GM21360 (cell line): ENCODE results near the gene NEAT1.
"Not testable (repeated sequence)": the region's sequence is repeated elsewhere in the genome, so short reads cannot be mapped to it uniquely, and the experiment has no call there.

Source experiments
- ATAC-seq: cut with Tn5 transposase; IDR thresholded peaks from one replicate; pipeline ENCODE4 v1.9.1; 2021; ENCODE audit warnings: mild to moderate bottlenecking, moderate library complexity; ENCODE audit not compliant: unreplicated experiment

The NEAT1 gene

DNA sequence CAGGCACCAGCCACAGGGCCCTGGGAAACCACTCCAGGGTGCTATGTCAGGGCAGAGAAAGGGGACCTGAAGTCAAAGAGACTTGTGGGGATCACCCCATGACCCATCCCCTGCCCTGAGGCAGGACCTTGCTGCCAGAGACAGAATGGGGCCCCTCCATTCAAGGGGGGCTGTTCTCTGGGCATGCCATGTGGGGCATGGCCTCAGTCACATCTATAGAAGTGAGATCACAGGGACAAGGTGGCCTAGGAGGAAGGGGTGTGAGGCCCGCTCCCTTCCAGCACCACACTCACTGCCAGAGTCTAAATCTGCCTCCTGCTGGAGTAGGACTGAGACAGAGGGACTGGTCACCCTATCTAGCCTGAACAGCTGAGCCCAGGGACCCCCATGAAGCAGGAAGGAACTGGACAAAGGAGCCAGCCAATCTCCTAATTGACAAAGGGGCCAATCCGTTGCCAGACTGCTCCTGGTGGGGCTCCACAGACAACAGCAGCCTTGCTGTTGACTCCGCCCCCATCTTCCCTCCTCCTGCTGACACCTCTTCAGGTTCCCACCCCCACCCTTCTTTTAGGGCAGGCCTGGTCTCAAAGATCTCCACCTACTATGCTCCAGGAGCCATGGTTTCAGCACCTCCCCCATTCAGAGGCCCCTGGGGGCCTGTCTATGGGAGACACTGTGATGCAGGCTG, 26.0 kb downstream of the NEAT1 start:
- ATAC-seq, result no peak

DNA sequence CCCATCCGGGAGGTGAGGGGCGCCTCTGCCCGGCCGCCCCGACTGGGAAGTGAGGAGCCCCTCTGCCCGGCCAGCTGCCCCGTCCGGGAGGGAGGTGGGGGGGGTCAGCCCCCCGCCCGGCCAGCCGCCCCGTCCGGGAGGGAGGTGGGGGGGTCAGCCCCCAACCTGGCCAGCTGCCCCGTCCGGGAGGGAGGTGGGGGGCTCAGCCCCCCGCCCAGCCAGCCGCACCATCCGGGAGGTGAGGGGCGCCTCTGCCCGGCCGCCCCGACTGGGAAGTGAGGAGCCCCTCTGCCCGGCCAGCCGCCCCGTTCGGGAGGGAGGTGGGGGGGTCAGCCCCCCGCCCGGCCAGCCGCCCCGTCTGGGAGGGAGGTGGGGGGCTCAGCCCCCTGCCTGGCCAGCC, 28.7 kb downstream of the NEAT1 start:
- not testable (repeated sequence) for ATAC-seq

DNA sequence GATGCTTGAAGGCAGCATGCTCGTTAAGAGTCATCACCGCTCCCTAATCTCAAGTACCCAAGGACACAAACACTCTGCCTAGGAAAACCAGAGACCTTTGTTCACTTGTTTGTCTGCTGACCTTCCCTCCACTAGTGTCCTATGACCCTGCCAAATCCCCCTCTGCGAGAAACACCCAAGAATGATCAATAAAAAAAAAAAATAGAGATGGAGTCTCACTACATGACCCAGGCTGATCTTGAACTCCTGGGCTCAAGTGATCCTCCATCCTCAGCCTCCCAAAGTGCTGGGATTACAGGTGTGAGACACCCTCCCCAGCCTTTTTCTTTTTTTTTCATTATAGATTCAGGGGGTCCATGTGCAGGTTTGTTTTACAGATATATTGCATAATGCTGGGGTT, 29.7 kb downstream of the NEAT1 start:
- ATAC-seq, result not testable (repeated sequence)

DNA sequence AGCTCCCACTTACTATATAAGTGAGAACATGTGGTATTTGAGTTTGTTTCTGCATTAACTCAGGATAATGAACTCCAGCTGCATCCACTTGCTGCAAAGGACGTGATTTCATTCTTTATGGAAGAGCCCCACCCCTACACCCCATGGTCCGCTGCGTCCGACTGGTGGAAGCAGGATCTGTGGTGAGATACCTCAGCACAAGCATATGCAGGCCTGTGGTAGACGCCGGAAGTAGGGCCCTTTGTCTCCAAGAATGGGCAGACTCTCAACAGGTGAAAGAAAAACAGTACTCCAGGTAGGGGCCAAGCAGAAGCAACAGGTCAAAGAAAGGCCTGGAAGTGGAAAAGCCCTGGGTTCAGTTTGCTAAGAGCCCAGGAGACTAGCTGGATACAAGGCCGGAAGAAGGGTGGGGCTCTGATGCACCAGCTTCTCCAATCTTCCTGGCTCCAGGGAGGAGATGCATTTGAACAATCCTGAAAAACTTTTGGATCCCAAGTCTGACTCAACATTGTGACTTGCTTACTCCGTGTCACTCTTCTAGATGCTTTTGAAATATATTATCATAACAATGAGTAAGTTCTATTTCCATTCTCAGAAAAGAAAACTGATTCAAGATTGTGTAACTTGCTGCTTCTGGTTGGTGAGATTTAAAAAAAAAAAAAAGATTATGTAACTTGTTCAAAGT, 30.4 kb downstream of the NEAT1 start:
- no peak for ATAC-seq

DNA sequence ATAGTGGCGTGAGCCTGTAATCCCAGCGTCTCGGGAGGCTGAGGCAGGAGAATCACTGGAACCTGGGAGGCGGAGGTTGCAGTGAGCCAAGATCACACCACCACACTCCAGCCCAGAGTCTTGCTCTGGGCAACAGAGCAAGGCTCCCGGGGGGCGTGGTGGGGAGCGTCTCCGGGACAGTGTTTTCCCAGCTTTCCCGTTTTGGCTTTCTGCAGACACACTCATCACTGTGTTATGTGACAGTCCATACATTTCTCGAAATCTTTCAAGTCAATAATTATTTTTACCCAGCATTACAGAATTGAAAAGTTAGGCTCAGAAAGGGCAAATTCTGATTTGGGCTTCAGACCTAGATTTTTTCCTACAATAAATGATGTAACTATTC, 31.7 kb downstream of the NEAT1 start:
- ATAC-seq, result no peak

DNA sequence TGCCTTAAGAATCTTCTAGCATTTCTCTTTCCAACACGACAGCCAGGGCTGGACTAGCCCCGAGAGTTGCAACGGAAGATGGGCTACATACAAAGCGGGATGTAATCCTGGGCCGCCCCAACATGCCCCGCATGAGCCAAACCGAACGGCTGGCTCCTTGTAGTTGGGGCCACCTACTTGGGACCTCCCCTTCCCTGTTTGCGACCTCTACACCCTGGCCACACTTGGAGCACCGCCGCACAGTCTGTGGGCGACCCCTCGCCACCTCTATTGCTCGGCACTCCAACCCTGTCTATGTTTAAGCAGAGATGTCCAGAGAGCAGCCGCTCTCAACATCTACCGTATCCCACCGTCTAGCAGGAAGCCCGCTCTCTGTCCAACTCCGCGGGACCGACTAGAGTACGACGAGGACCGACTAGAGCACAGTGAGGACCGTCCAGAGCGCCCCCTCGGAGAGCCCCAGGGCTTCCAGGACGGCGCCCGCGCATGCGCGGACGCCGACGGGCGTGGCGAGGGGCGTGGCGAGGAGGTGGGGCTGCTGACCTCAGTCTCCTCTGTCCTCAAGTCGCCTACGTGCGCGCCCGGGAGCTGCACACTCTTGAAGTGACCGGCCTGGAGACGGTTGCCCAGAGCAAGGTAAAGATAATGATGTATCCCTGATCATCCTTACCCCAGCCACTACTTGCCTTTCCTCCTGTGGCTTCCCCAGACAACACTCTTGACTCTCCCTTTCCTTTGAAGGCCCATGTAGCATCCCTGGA, 32.3 kb downstream of the NEAT1 start:
- ATAC-seq, result peak; percentile 71

DNA sequence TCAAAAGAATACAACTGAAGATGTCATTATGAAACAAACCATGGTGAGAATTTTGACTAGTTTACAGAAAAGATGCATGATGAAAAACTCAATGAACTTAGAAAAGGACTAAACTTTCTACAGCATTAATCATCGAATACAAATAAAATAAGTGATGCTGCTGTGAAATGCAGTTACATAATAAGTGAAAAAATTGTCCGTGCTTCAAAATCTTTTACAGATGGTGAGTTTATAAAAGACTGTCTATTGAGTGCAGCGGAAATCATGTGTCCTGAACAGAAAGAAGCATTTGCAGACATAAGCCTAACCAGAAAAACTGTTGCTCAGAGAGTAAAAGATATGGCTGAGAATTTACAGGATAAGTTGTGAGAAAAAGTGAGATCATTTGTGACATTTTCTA, 33.8 kb downstream of the NEAT1 start:
- no peak for ATAC-seq

DNA sequence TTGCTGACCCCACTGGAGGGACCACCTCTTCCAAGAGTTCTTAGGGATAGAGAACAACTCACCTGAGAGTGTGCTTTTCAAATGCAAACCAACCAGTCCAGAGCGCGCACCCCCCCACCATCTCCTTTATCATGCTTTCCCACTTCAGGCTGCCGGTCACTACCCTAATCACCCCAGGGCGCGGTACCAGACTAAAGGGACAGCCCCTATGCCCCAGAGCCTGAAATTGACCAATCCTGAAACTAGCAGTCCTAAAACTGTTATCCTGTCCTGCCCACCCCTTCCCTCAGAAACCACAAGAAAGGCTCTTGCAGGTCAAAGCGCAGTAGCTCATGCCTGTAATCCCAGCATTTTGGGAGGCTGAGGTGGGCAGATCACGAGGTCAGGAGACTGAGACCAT, 37.0 kb downstream of the NEAT1 start:
- ATAC-seq, result no peak

DNA sequence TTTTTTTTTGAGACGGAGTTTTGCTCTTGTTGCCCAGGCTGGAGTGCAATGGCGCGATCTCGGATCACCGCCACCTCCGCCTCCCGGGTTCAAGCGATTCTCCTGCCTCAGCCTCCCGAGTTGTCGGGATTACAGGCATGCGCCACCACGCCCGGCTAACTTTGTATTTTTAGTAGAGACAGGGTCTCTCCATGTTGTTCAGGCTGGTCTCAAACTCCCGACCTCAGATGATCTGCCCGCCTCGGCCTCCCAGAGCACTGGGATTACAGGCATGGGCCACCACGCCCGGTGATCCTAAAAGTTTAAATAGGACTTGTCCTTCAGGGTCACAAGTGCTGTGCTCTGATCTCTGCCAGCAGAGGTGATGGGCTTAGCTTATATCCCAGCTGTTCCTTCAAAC, 42.9 kb downstream of the NEAT1 start:
- ATAC-seq, result not testable (repeated sequence)

DNA sequence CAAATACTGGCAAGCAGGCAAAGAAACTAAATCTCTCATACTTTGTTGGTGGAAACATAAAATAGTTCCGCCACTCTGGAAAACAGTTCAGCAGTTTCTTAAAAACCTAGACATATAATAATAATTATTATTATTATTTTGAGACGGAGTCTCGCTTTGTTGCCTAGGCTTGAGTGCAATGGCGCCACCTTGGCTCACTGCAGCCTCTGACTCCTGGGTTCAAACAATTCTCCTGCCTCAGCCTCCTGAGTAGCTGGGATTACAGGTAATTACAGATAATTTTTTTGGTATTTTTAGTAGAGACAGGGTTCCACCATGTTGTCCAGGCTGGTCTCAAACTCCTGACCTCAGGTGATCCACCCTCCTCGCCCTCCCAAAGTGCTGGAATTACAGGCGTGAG, 44.7 kb downstream of the NEAT1 start:
- not testable (repeated sequence) for ATAC-seq

DNA sequence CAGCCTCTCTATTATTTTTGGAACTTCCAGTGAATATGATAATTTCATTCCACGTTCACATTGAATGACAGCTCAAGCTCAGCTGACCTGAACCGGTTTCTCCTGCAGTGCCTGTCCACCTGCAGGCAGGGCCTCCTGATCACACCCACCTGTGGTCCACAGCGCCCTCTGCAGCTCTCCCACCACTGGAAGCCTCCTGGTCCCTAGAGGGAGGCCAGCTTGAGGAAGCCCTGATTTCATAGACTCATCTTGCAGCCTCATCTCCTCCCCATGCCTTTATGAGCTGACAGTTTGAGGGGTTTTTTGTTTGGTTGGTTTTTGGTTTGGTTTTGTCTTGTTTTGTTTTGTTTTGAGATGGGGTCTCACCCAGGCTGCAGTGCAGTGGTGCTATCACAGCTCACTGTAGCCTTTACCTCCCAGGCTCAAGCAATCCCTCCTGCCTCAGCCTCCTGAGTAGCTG, 46.3 kb downstream of the NEAT1 start:
- ATAC-seq, result no peak

DNA sequence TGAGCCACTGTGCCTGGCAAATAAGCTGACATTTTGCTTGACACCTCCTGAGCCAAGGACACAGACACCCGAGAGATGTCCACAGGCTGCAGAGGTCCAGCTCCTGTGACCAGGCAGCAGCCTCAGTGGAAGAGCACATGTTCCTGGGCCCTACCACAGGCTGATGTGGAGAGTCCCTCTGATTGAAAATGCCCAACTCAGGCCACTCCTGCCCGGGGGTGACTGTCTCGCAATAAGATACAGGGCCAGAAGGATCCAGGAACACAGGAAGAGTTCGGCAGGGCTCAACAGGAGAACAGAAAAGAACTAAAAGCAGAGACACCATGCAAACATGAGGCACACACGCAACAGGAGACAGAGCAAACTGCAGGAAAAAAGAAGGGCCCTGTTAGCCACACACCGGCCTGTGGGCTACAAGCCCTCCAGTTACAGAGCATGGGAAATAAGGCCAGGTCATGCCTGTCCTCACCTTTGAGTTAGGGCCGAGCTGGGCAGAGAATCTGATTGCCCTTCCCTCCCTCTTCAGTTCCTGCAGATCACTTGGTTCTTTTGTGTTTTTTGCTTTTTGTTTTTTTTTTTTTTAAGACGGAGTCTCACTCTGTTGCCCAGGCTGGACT, 47.9 kb downstream of the NEAT1 start:
- no peak for ATAC-seq

DNA sequence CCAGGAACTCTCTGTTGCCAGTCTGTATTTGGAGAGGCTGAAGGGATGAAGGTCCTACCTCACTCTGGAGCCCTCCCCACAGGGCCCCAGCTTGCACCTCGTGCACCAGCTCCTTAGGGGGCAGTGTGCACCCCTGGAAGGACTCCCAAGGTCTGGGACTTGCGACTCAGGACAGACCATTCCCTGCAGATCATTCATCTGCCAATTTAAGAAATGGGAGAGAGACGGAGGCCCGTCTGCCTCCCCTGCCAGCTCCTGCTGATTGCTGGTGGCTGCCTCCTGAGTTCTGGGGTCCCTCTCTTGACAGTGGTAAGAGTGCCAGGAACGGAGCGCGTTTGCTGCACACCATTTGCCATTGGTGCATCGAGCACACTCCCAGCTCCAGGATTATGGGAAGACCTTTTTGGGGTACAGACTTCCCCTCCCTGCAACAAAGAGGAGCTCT, 48.9 kb downstream of the NEAT1 start:
- ATAC-seq, result peak; percentile 20

DNA sequence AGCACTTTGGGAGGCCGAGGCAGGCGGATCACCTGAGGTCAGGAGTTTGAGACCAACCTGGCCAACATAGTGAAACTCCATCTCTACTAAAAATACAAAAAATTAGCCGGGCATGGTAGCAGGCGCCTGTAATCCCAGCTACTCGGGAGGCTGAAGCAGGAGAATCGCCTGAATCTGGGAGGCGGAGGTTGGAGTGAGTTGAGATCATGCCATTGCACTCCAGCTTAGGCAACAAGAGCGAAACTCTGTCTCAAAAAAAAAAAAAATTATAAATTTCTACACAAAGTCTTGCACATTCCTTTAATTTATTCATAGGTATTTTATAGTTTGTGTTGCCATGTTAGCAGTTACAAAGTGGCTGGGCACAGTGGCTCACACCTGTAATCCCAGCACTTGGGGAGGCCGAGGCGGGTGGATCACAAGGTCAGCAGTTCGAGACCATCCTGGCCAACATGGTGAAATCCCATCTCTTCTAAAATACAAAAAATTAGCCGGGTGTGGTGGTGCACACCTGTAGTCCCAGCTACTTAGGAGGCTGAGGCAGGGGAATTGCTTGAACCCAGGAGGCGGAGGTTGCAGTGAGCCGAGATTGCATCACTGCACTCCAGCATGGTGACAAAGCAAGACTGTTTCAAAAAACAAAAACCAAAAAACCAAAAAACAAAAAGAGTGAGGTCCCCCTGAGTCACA, 50.1 kb downstream of the NEAT1 start:
- not testable (repeated sequence) for ATAC-seq

DNA sequence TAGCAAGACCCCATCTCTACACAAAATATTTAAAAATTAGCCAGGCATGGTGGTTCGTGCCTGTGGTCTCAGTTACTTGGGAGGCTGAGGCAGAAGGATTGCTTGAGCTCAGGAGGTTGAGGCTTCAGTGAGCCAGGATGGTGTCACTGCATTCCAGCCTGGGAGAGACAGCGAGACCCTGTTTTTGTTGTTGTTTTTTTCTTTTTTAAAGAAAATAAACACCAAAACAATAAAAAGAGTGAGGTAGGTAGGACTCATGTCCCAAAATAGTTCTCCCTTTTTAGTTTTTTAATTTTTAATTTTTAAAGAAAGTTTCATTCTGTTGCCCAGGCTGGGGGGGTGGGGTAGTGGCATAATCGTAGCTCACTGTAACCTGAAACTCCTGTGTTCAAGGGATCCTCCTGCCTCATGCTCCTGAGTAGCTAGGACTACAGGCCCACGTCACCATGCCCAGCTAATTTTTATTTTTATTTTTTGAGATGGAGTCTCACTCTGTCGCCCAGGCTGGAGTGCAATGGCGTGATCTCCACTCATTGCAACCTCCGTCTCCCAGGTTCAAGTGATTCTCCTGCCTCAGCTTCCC, 50.8 kb downstream of the NEAT1 start:
- no peak for ATAC-seq

DNA sequence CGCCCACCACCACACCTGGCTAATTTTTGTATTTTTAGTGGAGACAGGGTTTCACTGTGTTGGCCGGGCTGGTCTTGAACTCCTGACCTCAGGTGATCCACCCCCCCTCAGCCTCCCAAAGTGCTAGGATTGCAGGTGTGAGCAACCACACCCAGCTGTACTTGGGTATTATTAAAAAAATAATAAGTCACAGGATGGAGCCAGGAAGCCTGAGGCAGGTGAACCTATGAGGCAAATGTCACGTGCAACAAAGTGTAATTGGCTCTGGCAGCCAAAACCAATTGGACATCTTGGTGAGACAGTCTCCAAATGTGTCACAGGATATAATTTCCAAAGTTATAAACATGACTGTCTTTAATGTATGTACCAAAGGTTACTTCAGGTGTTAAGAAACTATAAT, 52.3 kb downstream of the NEAT1 start:
- no peak for ATAC-seq

DNA sequence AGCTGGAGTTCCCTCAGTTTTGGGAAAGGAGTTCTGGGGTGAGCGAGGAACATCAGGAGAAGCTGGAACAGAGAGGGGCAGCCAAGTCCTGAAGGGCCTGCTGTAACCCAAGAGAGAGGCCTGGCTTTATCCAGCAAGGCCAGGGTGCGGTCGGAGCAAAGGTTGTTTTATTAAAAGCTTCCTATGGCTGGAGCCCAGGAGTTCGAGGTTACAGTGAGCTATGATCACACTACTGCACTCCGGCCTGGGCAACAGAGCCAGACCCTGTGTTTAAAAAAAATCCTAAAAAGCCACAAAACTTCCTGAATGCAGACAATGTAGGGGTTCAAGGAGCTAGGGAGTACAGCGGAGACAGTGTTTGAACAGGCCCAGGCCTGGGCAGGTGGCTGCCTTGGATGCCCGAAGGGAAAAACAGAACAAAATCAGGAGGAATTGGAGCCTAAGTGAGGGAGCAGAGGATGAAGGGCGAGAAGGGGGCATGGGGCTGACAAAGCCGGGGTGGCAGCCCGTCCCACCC, 54.1 kb downstream of the NEAT1 start:
- ATAC-seq, result peak; percentile 16

DNA sequence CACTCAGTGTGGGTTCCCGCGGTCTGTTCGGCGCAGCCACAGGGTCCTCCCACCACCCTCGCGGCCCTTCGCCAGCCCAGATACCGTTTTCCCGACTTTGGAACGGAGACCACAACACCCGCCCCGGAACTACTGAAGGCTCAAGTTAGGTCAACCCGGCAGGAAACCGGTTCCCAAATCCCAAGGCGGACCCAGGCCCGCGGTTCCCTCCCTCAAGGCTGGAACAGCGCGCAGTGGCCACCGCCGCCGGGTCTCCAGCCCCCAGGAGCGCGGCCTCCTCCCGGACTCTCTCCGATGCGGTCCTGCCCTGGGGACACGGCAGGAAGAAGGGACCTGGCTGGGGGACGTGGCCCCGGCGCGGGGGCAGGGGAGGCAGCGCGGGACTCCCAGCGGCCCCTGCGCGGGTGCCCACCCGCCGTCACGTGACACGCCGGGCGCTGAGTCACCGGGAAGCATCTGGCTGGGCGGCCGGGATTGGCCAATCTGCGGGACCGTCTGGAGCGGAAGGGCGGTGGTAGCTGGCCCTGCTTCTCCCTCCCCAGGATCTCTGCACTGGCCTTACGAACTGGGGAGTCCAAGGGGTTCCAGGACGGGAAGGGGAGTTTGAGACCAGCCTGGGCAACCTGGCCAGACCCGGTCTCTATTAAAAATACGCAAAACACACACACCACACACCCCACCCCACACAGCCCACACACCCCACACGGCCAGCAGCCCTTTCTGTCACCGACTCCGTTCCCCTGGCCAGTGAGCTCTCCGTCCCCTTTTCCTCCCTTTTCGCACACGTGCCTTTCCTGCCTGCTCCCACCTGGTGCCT, 54.8 kb downstream of the NEAT1 start:
- ATAC-seq, result peak; percentile 67
